Measurements from ENCODE around the gene SEPTIN10.

GRCh38 chr2:109602617-109603188 lies 11.1 kb downstream of the SEPTIN10 start:
- TF ChIP-seq EZH2 (IDR thresholded peaks at IDR 0.05) (no peak), POLR2AphosphoS5 (IDR thresholded peaks at IDR 0.05; ENCODE audit: borderline replicate concordance, low read depth, low read length) (no peak), FOXP2 (optimal IDR thresholded peaks at IDR 0.05; ENCODE audit: control extremely low read depth, extremely low read length, insufficient read depth) (no peak)
